ENCODE measurements around the gene ZNF277. TPM values are rescaled to one million over a fixed set of nuclear protein-coding genes. Genes with fewer than 3 reads are reported as not detected.

Gene ZNF277
- polyA plus RNA-seq (ENCODE audit: insufficient read length in 3 of 3) = 10 to 100 TPM; 36.2 to 43.3 (median 38.6) TPM
- long read RNA-seq, donor 1, transcript ZNF277-201 (12 exons, 1,849 nt) = major isoform, 5 of 10 reads
- long read RNA-seq, donor 1, partial matches to known transcripts = 5 of 10 reads
- long read RNA-seq, donor 1, other reads (novel, unspliced or antisense) = 0 of 10 reads
- long read RNA-seq, donor 2, transcript ZNF277-201 (12 exons, 1,849 nt) = major isoform, 6 of 8 reads
- long read RNA-seq, donor 2, partial matches to known transcripts = 0 of 8 reads
- long read RNA-seq, donor 2, other reads (novel, unspliced or antisense) = 0 of 8 reads
- long read RNA-seq, donor 3, transcript ZNF277-201 (12 exons, 1,849 nt) = major isoform, 16 of 30 reads
- long read RNA-seq, donor 3, partial matches to known transcripts = 12 of 30 reads
- long read RNA-seq, donor 3, other reads (novel, unspliced or antisense) = 0 of 30 reads
- long read RNA-seq, donor 4, transcript ZNF277-201 (12 exons, 1,849 nt) = major isoform, 7 of 9 reads
- long read RNA-seq, donor 4, partial matches to known transcripts = 0 of 9 reads
- long read RNA-seq, donor 4, other reads (novel, unspliced or antisense) = 0 of 9 reads
- long read RNA-seq, donor 5 = 0 reads
- long read RNA-seq, donor 6, partial matches to known transcripts = 14 of 19 reads
- long read RNA-seq, donor 6, other reads (novel, unspliced or antisense) = 0 of 19 reads
- long read RNA-seq, donor 7, transcript ZNF277-201 (12 exons, 1,849 nt) = major isoform, 9 of 28 reads
- long read RNA-seq, donor 7, partial matches to known transcripts = 14 of 28 reads
- long read RNA-seq, donor 7, other reads (novel, unspliced or antisense) = 0 of 28 reads
- long read RNA-seq, donor 8 = 0 reads
- long read RNA-seq, donor 9, partial matches to known transcripts = 12 of 18 reads
- long read RNA-seq, donor 9, other reads (novel, unspliced or antisense) = 0 of 18 reads
- long read RNA-seq, donor 10, transcript ZNF277-201 (12 exons, 1,849 nt) = major isoform, 15 of 31 reads
- long read RNA-seq, donor 10, partial matches to known transcripts = 14 of 31 reads
- long read RNA-seq, donor 10, other reads (novel, unspliced or antisense) = 0 of 31 reads
- long read RNA-seq, donor 11, transcript ZNF277-201 (12 exons, 1,849 nt) = major isoform, 8 of 14 reads
- long read RNA-seq, donor 11, partial matches to known transcripts = 6 of 14 reads
- long read RNA-seq, donor 11, other reads (novel, unspliced or antisense) = 0 of 14 reads
- long read RNA-seq, donor 12, transcript ZNF277-201 (12 exons, 1,849 nt) = major isoform, 5 of 6 reads
- long read RNA-seq, donor 12, partial matches to known transcripts = 0 of 6 reads
- long read RNA-seq, donor 12, other reads (novel, unspliced or antisense) = 0 of 6 reads
- long read RNA-seq, donor 13 = 0 reads
- long read RNA-seq, donor 14, transcript ZNF277-201 (12 exons, 1,849 nt) = major isoform, 6 of 6 reads
- long read RNA-seq, donor 14, partial matches to known transcripts = 0 of 6 reads
- long read RNA-seq, donor 14, other reads (novel, unspliced or antisense) = 0 of 6 reads
- long read RNA-seq, donor 15, transcript ZNF277-201 (12 exons, 1,849 nt) = major isoform, 6 of 16 reads
- long read RNA-seq, donor 15, partial matches to known transcripts = 9 of 16 reads
- long read RNA-seq, donor 15, other reads (novel, unspliced or antisense) = 0 of 16 reads
- long read RNA-seq, donor 16, transcript ZNF277-201 (12 exons, 1,849 nt) = major isoform, 24 of 53 reads
- long read RNA-seq, donor 16, partial matches to known transcripts = 26 of 53 reads
- long read RNA-seq, donor 16, other reads (novel, unspliced or antisense) = 0 of 53 reads

GRCh38 chr7:112206238-112206990 lies at the start of gene ZNF277, which contains the start of gene DOCK4:
TSS of gene ZNF277 (plus strand) at chr7:112206695. CDS start at chr7:112206717, 22 bp downstream.
TSS of gene DOCK4 (minus strand) at chr7:112206399. CDS start at chr7:112206138, 261 bp downstream.
- peak; percentile 97 to 100 (median 99) for DNase-seq (ENCODE audit: extremely low read depth in 1 of 11, low read depth in 9 of 11, low spot score in 4 of 11)

DNA sequence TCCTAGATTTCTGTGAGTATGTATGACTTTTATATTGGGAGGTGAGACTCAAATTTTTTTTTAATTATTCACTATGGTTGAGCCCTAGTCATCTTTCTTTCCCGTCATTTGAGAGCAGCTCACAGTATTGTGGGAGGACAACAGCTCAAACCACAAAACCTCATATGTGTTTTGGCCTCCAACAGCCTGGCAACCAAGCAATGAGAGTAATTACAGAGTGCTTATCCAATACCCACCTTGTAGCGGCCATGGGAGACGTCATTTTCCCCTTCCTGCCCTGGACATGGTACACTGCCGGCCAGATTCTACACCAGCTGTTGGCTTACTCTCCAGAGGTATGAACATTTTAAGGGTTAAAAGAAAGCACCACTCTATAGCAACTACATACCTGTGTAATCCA lies 49.4 kb upstream of the ZNF277 start:
- no peak for DNase-seq (ENCODE audit: extremely low read depth in 1 of 11, low read depth in 9 of 11, low spot score in 4 of 11)

DNA sequence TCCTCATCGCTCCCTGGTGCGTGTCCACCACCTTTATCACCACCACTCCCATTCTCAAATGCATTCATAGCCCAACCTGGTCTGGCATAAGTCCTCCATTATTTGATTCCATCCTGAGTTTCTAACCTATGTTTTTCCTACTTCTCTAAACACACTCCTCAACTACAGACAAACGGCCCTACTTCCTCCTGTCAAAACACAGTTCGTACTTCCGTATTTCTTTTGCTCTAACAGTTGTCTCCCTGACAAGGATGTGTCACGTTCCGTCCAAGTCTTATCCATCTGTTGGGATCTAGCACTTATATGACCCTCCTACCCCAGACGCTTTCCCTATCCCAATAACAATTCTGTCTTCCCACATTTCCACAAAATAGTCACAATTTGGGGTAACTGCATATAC lies 47.1 kb upstream of the ZNF277 start:
- DNase-seq (ENCODE audit: extremely low read depth in 1 of 11, low read depth in 9 of 11, low spot score in 4 of 11) = no peak

- DNase-seq (ENCODE audit: extremely low read depth in 1 of 11, low read depth in 9 of 11, low spot score in 4 of 11) = no peak
Measured at GRCh38 chr7:112160130-112160770, 46.2 kb upstream of the ZNF277 start.

GRCh38 chr7:112160771-112161150 lies 45.7 kb upstream of the ZNF277 start:
- no peak for DNase-seq (ENCODE audit: extremely low read depth in 1 of 11, low read depth in 9 of 11, low spot score in 4 of 11)

DNA sequence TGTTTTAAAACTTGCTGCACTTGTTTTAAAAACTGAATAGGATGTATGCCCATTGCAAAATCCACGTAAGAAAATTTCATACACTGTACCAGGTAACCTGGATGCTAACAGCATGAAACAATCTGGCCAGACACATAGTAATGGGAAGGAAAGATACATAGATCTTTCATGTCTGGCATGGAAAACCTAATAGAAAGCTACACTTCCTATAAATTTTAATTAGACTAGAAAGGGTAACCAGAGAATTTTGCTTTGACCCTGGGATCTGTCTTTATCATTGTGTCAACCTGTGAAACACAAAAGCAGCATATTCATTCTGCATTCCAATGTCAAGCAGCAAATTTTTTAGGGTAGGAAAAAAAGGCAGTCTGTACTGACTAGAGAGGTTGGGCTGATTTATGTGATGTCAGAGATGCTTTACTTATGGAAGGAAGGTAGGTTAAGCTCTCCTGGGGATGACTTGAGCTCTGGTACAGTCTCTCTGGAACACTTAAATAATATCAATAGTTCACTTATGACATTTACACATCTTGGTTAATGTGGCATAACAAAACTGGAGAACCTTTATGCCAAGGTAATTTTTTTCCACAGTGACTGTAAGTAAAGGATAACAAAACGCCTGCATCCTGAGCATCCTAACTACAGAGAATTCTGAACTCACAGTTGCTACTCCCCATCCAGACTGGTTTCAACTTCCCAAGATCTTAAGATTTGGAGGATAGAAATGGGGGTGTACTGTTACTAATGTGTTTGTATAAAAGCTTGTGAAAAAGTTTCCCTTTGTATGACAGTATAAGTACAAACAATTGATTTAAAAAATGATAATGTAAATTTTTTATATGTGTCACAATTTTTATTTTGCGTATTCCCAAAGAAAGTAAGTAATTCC lies 45.0 kb upstream of the ZNF277 start:
- no peak for DNase-seq (ENCODE audit: extremely low read depth in 1 of 11, low read depth in 9 of 11, low spot score in 4 of 11)

DNA sequence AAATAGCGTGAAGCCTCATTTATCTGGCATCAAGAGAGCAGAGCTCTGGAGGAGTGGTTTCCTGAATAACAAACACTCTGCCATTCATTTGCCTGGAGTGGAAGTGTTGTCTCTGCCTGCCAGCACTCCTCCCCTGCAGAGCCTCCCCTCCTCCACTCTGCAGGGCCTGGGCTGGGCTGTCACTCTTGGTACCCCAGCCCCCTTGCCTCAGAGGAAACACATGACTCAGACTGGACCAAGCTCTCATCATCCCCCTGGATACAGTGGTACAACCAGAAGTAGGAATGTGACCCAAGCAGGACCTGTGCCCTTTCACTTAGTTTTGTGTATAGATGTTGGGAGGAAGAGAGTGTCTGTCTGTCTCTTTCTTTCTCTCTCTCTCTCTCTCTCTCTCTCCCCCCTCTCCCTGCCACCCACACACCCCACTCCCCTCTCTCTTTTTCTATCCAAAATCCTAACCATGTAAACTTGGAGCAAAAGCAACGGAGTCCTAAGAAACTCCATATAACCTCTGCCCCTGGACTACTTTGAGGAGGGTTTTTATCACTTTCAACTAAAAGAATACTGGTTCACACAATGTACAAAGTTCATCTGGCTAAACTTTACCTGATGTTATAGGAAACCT lies 44.2 kb upstream of the ZNF277 start:
- DNase-seq (ENCODE audit: extremely low read depth in 1 of 11, low read depth in 9 of 11, low spot score in 4 of 11) = peak in 9 of 11 donors; percentile 21 to 68 (median 47)

DNA sequence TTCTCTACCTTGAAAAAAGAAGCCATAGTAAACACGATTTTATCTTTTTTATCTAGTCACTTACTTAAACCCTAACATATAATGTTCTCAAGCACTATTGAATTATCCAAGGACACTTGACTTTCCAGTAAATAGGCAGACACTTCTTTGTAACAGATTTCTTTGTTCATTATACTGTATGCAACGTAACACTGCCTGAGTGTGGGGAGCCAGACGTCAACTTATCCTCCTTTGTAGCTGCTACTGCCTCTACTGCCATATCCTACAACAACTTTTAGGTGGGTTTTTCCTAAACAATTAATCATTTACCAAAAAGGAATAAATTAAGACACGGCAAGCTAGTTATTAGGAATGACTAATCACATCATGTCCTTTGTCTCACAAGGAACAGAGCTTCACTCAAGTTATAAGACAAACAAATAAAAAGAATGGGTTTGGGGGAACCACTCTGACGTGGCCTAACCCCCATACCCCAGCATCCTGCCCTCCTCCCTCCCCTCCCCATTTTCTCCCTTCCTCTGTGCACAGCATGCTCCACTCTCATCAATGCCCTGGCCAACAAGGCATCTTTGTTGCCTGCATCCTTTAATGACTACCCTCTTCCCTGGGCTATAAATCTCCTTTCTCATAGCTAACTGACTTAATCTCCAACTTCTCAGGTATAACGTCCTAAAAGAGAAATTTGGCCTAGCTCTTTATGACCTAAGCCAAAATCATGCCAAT lies 43.5 kb upstream of the ZNF277 start:
- DNase-seq (ENCODE audit: extremely low read depth in 1 of 11, low read depth in 9 of 11, low spot score in 4 of 11) = no peak

DNA sequence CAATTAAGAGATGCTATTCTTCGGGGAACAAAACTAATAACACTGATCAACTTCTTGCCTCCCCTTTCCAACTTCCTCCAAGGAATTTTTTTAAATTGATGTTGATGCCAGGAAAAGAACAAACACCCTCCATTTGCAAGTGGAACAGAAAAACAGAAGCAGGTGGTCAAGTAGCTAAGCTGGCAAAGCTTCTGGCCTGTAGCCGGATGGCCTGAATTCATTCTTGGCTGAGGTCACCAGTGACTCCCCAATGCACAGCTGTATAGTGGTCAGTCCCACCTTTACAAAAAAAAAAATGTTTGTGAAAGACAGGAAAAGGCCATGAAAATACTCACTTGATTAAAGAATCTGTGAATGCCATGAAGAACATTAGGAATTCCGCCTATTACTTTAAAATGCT lies 39.3 kb upstream of the ZNF277 start:
- DNase-seq (ENCODE audit: extremely low read depth in 1 of 11, low read depth in 9 of 11, low spot score in 4 of 11) = no peak

DNA sequence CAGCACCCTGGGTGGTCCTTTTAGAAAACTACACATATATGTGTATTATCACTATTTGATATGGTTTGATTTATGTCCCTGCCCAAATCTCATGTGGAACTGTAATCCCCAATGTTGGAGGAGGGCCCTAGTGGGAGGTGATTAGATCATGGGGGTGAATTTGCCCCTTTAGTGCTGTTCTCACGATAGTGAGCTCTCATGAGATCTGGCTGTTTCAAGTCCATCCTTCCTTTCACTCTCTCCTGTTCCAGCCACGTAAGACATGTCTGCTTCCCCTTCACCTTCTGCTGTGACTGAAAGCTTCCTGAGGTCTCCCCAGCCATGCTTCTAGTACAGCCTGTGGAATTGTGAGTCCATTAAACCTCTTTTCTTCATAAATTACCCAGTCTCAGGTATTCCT lies 37.6 kb upstream of the ZNF277 start:
- no peak for DNase-seq (ENCODE audit: extremely low read depth in 1 of 11, low read depth in 9 of 11, low spot score in 4 of 11)

DNA sequence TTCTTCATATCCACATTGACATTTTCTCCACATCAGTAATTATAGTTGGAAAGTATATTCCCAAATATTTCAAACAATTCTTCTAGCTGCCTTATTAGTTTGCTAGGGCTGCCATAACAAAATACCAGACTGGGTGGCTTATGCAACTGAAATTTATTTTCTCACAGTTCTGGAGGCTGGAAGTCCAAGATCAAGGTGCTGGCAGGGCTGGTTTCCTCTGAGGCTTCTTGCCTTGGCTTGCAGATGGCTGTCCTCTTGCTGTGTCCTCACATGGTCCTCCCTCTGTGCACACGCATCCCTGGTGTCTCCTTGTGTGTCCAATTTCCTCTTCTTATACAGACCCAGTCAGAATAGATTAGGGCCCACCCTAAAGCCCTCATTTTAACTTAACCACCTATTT lies 34.8 kb upstream of the ZNF277 start:
- no peak for DNase-seq (ENCODE audit: extremely low read depth in 1 of 11, low read depth in 9 of 11, low spot score in 4 of 11)

GRCh38 chr7:112172870-112173567 lies 33.5 kb upstream of the ZNF277 start:
- DNase-seq (ENCODE audit: extremely low read depth in 1 of 11, low read depth in 9 of 11, low spot score in 4 of 11) = no peak

DNA sequence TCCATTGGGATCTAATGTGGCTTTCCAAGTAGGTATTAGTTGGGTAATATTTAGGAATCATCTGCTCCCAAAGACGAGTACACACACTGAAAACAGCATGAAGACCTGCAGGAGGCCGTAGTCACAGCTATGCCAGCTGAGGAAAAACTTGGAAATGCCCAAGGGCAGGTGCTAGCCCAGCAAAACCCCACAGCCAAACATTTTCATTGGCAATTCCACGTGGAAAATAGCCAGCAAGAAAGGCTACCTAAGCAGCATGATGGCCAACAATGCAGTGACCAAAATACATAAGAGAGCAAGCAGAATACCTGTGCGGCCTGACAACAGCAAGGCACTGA lies 33.0 kb upstream of the ZNF277 start:
- DNase-seq (ENCODE audit: extremely low read depth in 1 of 11, low read depth in 9 of 11, low spot score in 4 of 11) = no peak

DNA sequence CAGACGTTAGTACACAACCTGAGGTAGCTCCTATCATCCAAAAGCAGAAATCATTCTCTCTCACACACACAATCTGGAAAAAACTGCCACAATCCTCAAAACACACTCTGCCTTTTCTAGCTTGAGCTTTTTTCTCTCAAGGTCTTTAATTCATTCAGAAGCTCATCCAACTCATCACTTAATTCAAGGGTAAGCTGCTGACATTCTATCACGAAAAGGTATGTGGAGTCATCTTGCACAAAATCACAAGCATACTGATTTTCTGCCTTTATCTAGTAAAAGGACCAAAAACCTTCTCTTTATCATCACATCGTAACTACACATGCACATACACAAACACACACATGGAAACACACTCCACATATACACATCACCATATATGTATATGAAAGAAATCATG lies 32.3 kb upstream of the ZNF277 start:
- no peak for DNase-seq (ENCODE audit: extremely low read depth in 1 of 11, low read depth in 9 of 11, low spot score in 4 of 11)

GRCh38 chr7:112176241-112176640 lies 30.3 kb upstream of the ZNF277 start:
- DNase-seq (ENCODE audit: extremely low read depth in 1 of 11, low read depth in 9 of 11, low spot score in 4 of 11) = no peak
